ENCODE data around the gene CXCR4. TPM values are rescaled to one million over a fixed set of nuclear protein-coding genes. Genes with fewer than 3 reads are reported as not detected.

CXCR4 gene
- total and polyA plus RNA-seq, 10 of the 15 experiments (the other 5 are each of a cell fraction or from before 2014, with no cell fraction given), result 31.1 to 749 (median 52.7) TPM

GRCh38 chr2:136069773-136070172 lies 48.2 kb downstream of the CXCR4 start:
- no peak for TF ChIP-seq NFXL1 (IDR thresholded peaks at IDR 0.05; ENCODE audit: borderline replicate concordance)
- TF ChIP-seq BACH1 (IDR thresholded peaks at IDR 0.05; ENCODE audit: borderline replicate concordance), result no peak
- no peak for TF ChIP-seq USF2 (IDR thresholded peaks at IDR 0.05; ENCODE audit: borderline replicate concordance, low read depth, low read length)
- TF ChIP-seq CTCF (IDR thresholded peaks at IDR 0.05 in 2 of 3, conservative IDR thresholded peaks at IDR 0.05 in 1 of 3; ENCODE audit: control insufficient read depth in 2 of 3, extremely low read depth in 1 of 3, insufficient read depth in 1 of 3, low read depth in 3 of 3, low read length in 3 of 3), result no peak
- no peak for TF ChIP-seq BHLHE40 (IDR thresholded peaks at IDR 0.05; ENCODE audit: borderline replicate concordance in 1 of 2, low read depth in 2 of 2, low read length in 1 of 2)
- no peak for TF ChIP-seq RCOR1 (conservative IDR thresholded peaks at IDR 0.05; ENCODE audit: low read depth, low read length)
- TF ChIP-seq SUZ12 (IDR thresholded peaks at IDR 0.05; ENCODE audit: unreplicated experiment), result no peak
- no peak for TF ChIP-seq IRF4 (IDR thresholded peaks at IDR 0.05; ENCODE audit: low read depth, low read length)
- no peak for TF ChIP-seq CBFB (IDR thresholded peaks at IDR 0.05; ENCODE audit: low read depth)
- TF ChIP-seq POU2F2 (IDR thresholded peaks at IDR 0.05; ENCODE audit: borderline replicate concordance, low read depth, low read length), result no peak
- TF ChIP-seq CEBPZ (IDR thresholded peaks at IDR 0.05; ENCODE audit: low read depth, low read length), result no peak
- no peak for TF ChIP-seq ELK1 (IDR thresholded peaks at IDR 0.05; ENCODE audit: low read depth, low read length)
- TF ChIP-seq MYB (IDR thresholded peaks at IDR 0.05; ENCODE audit: borderline replicate concordance, low read depth, low read length), result no peak
- TF ChIP-seq ZNF384 (IDR thresholded peaks at IDR 0.05; ENCODE audit: borderline replicate concordance, low read depth, low read length), result no peak
- Histone ChIP-seq H3K4me1 (ENCODE audit: control insufficient read depth, insufficient read depth, low read length) (peaks cover 5% of the 10 kb centered on the region; the same call in 1 of the 2 replicates), H2AFZ (ENCODE audit: control insufficient read depth, low read depth, low read length) (no peak overlapping the region), H3K27ac (ENCODE audit: control insufficient read depth, insufficient read depth) (no peak overlapping the region), H3K4me2 (ENCODE audit: control insufficient read depth, insufficient read depth) (no peak overlapping the region), H3K36me3 (ENCODE audit: control insufficient read depth in 2 of 2, insufficient read depth in 2 of 2, low read length in 1 of 2) (no peaks in the 10 kb centered on the region), H3K9me3 (replicated peaks; ENCODE audit: control insufficient read depth, insufficient read depth, low read length) (peaks cover 7% of the 10 kb centered on the region; the same call in 2 of the 3 replicates), H3K4me3 (no peak overlapping the region), H4K20me1 (ENCODE audit: control insufficient read depth, insufficient read depth) (no peaks in the 10 kb centered on the region), H3K9ac (ENCODE audit: control insufficient read depth, insufficient read depth, low read length) (no peak overlapping the region), H3K79me2 (ENCODE audit: control insufficient read depth, insufficient read depth, low read length) (no peaks in the 10 kb centered on the region), H3K27me3 (replicated peaks in 1 of 2; ENCODE audit: control insufficient read depth in 2 of 2, insufficient read depth in 2 of 2, low read length in 1 of 2) (peaks cover 0 to 3% of the 10 kb centered on the region in 2 experiments; a peak in 1 of 4 replicates)
- DNase-seq (ENCODE audit: low read depth, low spot score) (no peak), ATAC-seq (no peak), FAIRE-seq (no peak)
- ChIA-PET CTCF (interaction anchor here (0.5 to 2.8 kb wide), 5 partner anchors 11 to 314 kb away, joined by 3 to 11 read pairs (median 4); no protein-coding TSS in a partner anchor), RAD21 (ENCODE audit: unreplicated experiment) (interaction anchor here (0.6 to 4.0 kb wide), 8 partner anchors 12 to 184 kb away, joined by 3 to 57 read pairs (median 4); no protein-coding TSS in a partner anchor), SMC1A (ENCODE audit: uncharacterized antibody, unreplicated experiment) (interaction anchor here (1.1 to 6.0 kb wide), 12 partner anchors 13 to 314 kb away, joined by 3 to 113 read pairs (median 4); no protein-coding TSS in a partner anchor), POLR2A (interaction anchor here (0.5 to 4.9 kb wide), 6 partner anchors 11 to 195 kb away, joined by 3 to 39 read pairs (median 4); no protein-coding TSS in a partner anchor)
- intact Hi-C loops (cut with micrococcal nuclease; ENCODE audit: unreplicated experiment) (no loop called here), in situ Hi-C loops (cut with MboI) (no loop called here)
- WGBS (ENCODE audit: insufficient coverage, insufficient replicate concordance, low lambda C conversion rate, missing lambda C conversion rate), result 45% methylated on average over 3 of the region's 3 CpGs
- no TSS peak for BruUV-seq (replicated peaks)

All from GM12878 (cell line).